ENCODE results near the gene LCLAT1. TPM values are rescaled to one million over a fixed set of nuclear protein-coding genes. Genes with fewer than 3 reads are reported as not detected.
"Not testable (repeated sequence)": the region's sequence is repeated elsewhere in the genome, so short reads cannot be mapped to it uniquely, and the experiment has no call there.

Gene LCLAT1
- polyA plus RNA-seq, 1 experiment = 10.8 TPM

DNA sequence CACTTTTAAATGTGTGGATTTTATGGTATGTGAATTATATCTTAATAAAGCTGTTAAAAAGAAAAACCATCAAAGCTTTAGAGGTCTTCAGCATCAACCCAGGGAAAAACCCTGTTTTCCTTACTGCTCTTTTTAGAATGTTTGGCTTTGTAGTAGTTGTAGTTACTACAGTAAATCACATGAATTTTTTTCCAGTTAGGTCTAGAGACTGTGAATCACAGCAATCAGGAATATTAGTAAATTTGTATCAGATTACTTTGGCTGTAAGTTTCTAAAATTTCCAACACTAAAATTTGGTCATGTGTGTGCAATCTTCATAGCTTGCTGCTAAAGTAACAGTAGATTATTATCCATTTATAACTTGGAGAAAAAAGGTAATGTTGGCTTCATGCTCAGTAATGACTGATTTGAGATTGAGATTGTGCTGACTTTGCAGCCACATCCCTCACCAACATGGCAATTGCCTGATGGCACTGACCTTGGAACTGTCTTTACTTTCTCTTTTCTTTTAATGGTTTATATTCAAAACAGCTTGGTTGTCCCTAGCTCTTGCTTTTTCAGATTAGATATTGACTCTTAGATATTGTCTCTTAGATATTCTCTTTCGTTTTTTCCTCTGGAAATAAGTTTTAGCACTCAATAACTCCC, 41.1 kb downstream of the LCLAT1 start:
- CTCF ChIA-PET = interaction anchor here (0.7 kb wide), 1 partner anchor 36 kb away, joined by 3 read pairs; no protein-coding TSS in a partner anchor
- DNase-seq (ENCODE audit: low read depth) = no peak

DNA sequence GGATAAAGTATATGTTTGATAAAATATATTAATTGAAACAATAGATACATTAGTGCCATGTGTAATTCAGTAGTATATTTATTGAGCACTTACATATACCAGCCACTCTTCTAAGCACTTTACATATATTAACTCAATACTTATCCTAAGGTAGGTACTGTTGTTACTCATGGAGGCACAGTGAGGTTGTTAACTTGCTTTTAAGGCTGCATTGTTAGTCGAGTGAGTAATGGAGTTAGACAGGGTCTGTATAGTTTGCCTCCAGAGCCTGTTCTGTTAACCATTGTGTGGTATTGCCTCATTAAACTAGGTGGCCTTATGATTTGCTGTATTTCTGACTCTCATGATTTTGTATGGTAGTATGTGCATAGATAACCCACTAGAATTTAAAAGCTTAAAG, 44.2 kb downstream of the LCLAT1 start:
- H3K36me3 ChIP-seq (ENCODE audit: control insufficient read depth, insufficient read depth, low read length) = no peaks in the 10 kb centered on the region
- H3K27me3 ChIP-seq (ENCODE audit: control insufficient read depth, insufficient read depth, low read length) = no peaks in the 10 kb centered on the region
- ChIA-PET POLR2A (no interaction called here), CTCF (no interaction called here)
- DNase-seq (ENCODE audit: low read depth) = no peak
- H3K4me3 ChIP-seq (ENCODE audit: low read depth, low read length) = no peak overlapping the region
- TF ChIP-seq, protein P1, sequence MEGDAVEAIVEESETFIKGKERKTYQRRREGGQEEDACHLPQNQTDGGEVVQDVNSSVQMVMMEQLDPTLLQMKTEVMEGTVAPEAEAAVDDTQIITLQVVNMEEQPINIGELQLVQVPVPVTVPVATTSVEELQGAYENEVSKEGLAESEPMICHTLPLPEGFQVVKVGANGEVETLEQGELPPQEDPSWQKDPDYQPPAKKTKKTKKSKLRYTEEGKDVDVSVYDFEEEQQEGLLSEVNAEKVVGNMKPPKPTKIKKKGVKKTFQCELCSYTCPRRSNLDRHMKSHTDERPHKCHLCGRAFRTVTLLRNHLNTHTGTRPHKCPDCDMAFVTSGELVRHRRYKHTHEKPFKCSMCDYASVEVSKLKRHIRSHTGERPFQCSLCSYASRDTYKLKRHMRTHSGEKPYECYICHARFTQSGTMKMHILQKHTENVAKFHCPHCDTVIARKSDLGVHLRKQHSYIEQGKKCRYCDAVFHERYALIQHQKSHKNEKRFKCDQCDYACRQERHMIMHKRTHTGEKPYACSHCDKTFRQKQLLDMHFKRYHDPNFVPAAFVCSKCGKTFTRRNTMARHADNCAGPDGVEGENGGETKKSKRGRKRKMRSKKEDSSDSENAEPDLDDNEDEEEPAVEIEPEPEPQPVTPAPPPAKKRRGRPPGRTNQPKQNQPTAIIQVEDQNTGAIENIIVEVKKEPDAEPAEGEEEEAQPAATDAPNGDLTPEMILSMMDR (IDR thresholded peaks at IDR 0.05; ENCODE audit: insufficient read depth, low read depth, low read length) = no peak

More for the DNA sequence above, 41.1 kb downstream of the LCLAT1 start:
- Histone ChIP-seq H3K27me3 (ENCODE audit: control insufficient read depth, insufficient read depth, low read length) (no peaks in the 10 kb centered on the region), H3K36me3 (ENCODE audit: control insufficient read depth, insufficient read depth, low read length) (no peaks in the 10 kb centered on the region), H3K4me3 (ENCODE audit: low read depth, low read length) (no peak overlapping the region)
- TF ChIP-seq, protein P1 (IDR thresholded peaks at IDR 0.05; ENCODE audit: insufficient read depth, low read depth, low read length) = no peak
- POLR2A ChIA-PET = no interaction called here

DNA sequence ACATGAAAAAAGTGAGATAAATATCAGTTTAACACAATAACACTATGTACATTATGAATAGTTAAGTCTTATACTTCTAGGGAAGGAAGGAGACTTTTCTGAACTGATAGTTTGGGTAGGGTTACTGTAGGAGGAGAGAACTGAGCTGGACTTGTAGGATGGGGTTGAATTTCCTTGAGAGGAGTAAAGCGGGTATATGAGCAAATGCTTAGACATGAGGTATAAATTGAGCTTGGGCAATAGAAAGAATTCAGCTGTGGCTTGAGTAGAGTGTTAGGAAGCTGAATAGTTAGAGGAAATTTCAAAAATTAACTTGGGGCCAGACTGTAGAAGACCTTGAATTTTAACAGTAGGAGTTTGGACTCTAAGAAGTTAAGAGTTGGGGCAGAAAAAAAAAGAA, 45.1 kb downstream of the LCLAT1 start:
- Histone ChIP-seq H3K27me3 (ENCODE audit: control insufficient read depth, insufficient read depth, low read length) (no peaks in the 10 kb centered on the region), H3K4me3 (ENCODE audit: low read depth, low read length) (no peak overlapping the region), H3K36me3 (ENCODE audit: control insufficient read depth, insufficient read depth, low read length) (no peaks in the 10 kb centered on the region)
- TF ChIP-seq, protein P1 (IDR thresholded peaks at IDR 0.05; ENCODE audit: insufficient read depth, low read depth, low read length) = no peak
- POLR2A ChIA-PET = no interaction called here
- CTCF ChIA-PET = interaction anchor here (0.6 to 1.1 kb wide), 2 partner anchors 26 to 47 kb away, joined by 3 to 4 read pairs; no protein-coding TSS in a partner anchor
- no peak for DNase-seq (ENCODE audit: low read depth)

DNA sequence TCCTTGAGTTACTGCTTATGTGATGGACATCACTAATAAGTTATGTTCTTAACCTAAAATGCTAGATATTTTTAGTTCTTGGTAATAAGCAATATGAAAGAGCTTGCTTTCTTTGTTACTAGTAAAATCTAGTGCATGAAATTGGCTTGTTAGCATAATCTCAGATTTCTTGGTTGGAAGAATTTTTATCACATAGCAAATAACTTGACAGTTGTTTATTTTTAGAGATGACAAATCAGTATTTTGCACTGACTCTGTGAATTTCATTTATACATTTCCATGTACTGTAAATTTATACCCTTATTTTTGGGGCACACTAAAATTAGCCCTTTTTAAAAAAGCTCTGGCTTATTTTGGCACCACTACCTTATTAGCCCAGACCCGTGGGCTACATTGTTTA, 45.6 kb downstream of the LCLAT1 start:
- no peak for DNase-seq (ENCODE audit: low read depth)
- Histone ChIP-seq H3K36me3 (ENCODE audit: control insufficient read depth, insufficient read depth, low read length) (no peaks in the 10 kb centered on the region), H3K4me3 (ENCODE audit: low read depth, low read length) (no peak overlapping the region), H3K27me3 (ENCODE audit: control insufficient read depth, insufficient read depth, low read length) (no peaks in the 10 kb centered on the region)
- CTCF ChIA-PET = interaction anchor here (0.6 to 1.2 kb wide), 3 partner anchors 11 to 47 kb away, joined by 3 to 4 read pairs (median 4); no protein-coding TSS in a partner anchor
- TF ChIP-seq, protein P1 (IDR thresholded peaks at IDR 0.05; ENCODE audit: insufficient read depth, low read depth, low read length) = no peak
- POLR2A ChIA-PET = no interaction called here

DNA sequence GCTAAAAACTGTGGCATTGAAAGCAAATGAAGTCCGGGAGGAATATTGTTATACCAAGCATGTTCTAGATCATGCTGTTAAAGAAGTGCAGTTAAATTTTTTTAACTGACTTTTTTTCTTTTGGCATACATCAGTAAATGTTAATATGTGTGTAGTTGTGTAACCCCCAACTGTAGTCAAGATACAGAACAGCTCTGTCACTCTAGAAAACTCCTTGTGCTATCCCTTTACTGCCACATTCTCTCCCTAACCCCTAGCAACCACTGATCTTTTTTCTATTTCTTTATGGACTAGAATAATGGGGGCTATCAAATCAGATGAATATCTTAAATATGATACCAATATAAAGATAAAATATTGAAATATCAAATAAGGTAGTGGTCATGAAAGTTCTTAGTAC, 46.4 kb downstream of the LCLAT1 start:
- Histone ChIP-seq H3K4me3 (ENCODE audit: low read depth, low read length) (no peak overlapping the region), H3K27me3 (ENCODE audit: control insufficient read depth, insufficient read depth, low read length) (no peaks in the 10 kb centered on the region), H3K36me3 (ENCODE audit: control insufficient read depth, insufficient read depth, low read length) (no peaks in the 10 kb centered on the region)
- DNase-seq (ENCODE audit: low read depth) = no peak
- TF ChIP-seq, protein P1 (IDR thresholded peaks at IDR 0.05; ENCODE audit: insufficient read depth, low read depth, low read length) = no peak
- CTCF ChIA-PET = interaction anchor here (1.1 to 1.2 kb wide), 2 partner anchors 12 to 27 kb away, joined by 4 read pairs; no protein-coding TSS in a partner anchor
- POLR2A ChIA-PET = no interaction called here

DNA sequence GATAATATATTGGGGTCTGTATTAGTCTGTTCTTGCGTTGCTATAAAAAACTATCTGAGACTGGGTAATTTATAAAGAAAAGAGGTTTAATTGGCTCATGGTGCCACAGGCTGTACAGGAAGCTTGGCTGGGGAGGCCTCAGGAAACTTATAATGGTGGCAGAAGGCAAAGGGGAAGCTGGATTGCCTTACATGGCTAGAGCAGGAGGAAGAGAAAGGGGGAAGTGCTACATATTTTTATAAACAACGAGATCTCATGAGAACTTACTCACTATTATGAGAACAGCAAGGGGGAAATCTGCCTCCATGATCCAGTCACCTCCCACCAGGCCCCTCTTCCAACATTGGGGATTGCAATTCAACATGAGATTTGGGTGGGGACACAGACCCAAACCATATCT, 48.9 kb downstream of the LCLAT1 start:
- CTCF ChIA-PET; H3K36me3 ChIP-seq (ENCODE audit: control insufficient read depth, insufficient read depth, low read length): not testable (repeated sequence)

More for the DNA sequence above, 48.9 kb downstream of the LCLAT1 start:
- H3K4me3 ChIP-seq (ENCODE audit: low read depth, low read length); H3K27me3 ChIP-seq (ENCODE audit: control insufficient read depth, insufficient read depth, low read length); DNase-seq (ENCODE audit: low read depth); POLR2A ChIA-PET: not testable (repeated sequence)
